Stimulated activated CD8-positive, alpha-beta memory T cell treated with anti-CD3 and anti-CD28 coated beads, Interleukin-7, amount 100 ng/mL, for 48 hours (primary cell): ENCODE measurements around the gene PGP.
A peak's percentile ranks its signal among the peaks of the same experiment; 100 is the strongest.
"Not testable (repeated sequence)": the region's sequence is repeated elsewhere in the genome, so short reads cannot be mapped to it uniquely, and the experiment has no call there.

Source experiments
- DNase-seq, 2 donors: peaks; one replicate each; pipeline ENCODE4 v3.0.0-alpha.2; 2020; ENCODE audit warnings: low read depth in 1 of 2; ENCODE audit errors: extremely low read depth in 1 of 2

The PGP gene, protein sequence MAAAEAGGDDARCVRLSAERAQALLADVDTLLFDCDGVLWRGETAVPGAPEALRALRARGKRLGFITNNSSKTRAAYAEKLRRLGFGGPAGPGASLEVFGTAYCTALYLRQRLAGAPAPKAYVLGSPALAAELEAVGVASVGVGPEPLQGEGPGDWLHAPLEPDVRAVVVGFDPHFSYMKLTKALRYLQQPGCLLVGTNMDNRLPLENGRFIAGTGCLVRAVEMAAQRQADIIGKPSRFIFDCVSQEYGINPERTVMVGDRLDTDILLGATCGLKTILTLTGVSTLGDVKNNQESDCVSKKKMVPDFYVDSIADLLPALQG

DNA sequence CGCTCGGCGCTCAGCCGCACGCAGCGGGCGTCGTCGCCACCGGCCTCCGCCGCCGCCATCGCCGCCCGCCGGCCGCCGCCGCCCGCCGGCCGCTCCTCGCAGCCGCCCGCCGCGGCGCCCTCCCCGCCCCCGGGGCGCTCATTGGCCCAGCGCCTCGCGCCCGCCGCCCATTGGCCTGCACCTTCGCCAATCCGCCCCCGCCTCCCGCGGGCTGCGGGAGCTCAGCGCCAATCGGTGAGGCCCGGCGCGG, at the start of gene PGP:
TSS of gene PGP (minus strand) at position 122 of the 250 bp plus-strand sequence. CDS start at position 59, 63 bp downstream.
- no peak for DNase-seq

DNA sequence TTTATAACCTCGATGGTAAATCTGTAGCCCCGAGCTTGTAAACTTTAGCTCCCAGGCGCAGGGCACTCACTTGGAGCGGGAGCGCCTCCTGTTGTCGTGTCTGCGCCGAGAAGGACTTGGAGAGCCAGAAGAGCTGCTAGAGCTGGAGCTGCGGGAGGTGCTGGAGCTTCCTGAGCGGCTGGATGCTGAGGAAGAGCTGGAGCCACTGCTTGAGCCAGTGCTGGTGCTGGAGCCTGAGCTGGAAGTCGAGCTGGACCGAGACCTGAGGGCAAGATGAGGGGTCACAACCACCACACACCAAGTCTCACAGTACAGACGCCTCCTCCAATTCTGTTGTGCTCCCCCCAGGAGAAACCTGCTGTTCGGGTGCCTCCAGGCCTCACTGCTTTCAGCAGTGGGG, 48.4 kb upstream of the PGP start:
- not testable (repeated sequence) for DNase-seq

DNA sequence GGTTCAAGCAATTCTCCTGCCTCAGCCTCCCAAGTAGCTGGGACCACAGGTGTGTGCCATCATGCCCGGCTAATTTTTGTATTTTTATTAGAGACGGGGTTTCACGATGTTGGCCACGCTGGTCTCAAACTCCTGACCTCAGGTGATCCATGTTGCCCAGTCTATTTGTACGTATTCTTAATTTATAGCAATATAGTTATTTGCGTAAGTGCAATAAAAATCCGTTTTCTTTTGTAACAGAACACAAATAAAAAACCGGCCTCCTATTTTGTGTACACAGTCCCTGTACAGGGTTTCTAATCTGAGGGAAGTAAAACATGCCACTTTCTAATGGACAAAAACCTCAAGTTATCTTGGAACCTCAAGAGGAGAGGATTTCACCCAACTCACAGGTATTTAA, 45.6 kb upstream of the PGP start:
- DNase-seq = no peak

DNA sequence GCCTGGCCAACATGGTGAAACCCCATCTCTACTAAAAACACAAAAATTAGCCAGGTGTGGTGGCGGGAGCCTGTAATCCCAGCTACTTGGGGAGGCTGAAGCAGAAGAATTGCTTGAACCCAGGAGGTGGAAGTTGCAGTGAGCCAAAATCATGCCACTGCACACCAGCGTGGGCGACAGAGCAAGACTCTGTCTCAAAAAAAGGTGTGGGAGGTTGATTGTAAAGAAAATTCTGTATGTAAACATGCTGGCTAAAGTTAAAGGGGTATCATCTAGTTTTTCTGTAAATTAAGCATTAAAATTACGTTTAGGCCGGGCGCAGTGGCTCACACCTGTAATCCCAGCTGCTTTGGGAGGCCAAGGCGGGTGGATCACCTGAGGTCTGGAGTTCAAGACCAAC, 43.9 kb upstream of the PGP start:
- DNase-seq = not testable (repeated sequence)

DNA sequence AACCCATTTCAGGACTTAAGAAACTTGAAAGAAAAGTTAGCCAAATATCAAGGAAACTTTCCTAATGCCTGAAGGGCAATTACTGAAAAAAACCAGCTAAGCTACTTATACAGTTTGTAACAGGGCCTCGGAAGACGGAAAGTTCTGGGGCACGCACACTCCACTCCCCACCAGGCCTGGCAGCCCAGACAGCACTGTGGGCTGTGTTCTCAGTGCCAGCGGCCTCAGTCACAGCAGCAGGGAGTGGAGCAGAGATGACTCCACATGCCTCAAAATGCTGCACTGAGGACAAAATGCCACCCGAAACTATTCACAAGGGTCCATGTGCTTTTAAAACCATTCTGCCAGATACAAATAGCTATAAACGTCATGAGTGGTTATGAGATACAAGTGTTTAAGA, 43.1 kb upstream of the PGP start:
- DNase-seq = no peak

DNA sequence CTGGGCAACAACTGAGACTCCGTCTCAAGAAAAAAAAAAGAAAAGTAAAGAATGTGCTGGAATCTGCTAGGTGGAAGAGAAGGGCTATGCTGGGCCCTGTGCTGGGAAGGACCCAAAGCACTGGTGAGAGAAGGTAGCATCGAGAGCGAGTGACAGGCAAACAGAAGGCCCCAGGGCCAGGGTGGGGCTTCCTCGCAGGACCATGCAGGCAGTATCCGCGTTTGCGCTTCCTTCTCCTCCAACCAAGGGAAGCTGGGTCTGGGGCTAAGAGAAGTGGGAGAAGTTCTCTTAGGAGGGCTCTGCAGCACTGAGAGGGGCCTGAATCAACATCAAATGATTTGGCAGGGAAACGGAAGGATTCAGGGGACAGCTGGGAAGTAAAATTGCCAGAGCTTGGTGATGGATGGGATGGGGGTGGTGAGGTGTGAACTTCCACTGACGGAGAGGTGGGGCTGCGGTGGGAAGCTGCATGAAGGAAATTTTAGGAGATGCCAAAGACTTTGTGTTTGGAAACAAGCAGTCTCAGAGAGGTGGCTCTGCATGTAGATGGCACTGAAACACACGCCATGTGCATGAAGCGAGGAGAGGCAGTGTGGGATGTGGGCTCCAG, 42.0 kb upstream of the PGP start:
- no peak for DNase-seq

DNA sequence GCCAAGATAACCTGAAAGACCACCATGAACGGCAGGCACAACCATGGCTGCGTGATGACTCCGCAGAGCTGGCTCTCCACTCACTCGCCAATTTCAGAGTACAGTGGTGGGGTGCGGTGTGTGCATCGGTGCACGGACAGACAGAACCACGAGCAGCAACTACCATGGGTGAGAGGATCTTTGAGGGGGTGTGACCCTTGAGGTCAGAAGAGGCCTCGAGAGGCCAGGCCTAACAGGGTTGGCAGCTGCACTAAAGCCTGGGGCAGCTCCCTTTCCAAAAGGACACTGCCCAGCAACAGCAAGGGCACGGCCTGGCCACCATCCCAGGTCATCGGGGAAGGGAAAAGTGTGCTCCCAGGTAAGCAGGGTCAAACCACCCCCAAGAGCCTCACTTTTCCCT, 38.7 kb upstream of the PGP start:
- no peak for DNase-seq

DNA sequence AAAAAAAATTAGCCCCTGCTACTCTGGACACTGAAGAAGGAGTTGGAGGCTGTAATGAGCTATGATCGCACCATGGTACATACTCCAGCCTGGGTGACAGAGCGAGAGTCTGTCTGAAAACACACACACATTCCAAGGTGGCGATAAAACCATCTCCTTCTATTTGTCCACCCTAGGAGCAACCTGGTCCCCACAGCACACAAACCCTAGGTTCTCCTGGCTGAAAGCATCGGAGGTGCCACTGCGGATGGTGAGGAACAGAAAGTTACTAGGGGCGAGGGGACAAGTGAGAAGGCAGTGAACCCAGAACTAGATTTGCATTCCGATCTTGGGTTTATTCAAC, 38.1 kb upstream of the PGP start:
- DNase-seq = no peak

DNA sequence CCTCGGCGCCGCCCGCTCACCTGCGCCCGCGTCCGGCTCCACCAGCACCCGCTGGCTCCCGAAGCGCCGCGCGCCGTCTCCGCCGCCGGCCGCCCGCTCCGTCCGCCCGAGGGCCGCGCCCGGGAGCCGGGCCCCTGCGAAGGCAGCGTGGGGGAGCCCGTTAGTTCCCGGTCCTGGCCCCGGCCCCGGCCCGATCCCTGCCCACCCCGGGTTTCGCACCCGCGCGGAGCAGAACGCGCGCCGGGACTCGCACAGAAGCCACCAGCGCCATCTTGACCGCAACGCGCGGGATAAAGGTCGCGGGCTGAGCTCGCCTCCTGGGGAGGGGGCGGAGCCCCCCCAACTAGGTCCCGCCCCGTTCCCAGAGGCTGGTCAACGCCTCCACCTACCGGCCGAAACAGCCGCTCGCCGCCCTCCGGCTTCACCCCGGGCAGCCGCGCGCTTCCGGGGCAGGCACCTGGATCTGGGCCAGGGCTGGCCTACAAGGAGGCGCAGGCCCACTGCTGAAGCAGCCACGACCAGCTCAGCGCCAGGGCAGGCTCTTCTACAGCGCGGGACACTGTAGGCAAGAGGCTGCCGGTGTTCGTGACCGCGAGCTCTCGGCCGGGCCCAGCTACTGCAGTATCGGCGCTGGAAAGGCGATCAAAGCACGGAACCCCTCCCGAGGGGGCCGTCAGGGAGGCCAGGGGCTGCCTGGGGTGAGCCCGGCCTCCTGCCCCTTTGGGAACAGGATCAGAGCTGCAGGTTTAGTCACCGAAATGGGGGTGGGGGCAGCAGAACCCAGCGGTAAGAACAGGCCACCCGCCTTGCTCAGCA, 36.9 kb upstream of the PGP start, which contains the start of gene ECI1:
TSS of gene ECI1 (minus strand) at position 292 of the 816 bp plus-strand sequence. CDS start at position 271, 21 bp downstream.
- DNase-seq = peak; percentile 84 to 87

DNA sequence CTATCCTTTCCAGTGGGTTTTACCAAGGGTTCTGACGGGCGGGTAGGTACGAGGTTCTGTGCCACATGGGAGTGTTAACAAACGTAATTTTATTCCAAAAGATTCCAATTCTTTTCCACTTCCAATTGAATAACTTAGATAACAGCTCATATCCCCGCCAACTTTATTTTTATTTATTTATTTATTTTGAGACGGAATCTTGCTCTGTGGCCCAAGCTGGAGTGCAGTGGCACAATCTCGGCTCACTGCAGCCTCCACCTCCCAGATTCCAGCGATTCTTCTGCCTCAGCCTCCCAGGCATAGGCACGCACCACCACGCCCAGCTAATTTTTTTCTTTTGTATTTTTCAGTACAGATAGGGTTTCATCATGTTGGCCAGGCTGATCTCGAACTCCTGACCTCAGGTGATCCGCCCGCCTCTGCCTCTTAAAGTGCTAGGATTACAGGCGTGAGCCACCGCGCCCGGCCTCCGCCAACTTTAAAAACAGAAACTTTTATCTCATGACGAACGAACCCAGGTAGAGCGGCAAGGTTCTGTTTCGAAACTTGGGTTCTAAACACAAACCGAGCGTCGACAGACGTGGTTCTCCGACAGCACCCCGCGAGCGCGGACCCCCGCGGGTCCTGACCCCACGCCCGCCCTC, 36.1 kb upstream of the PGP start:
- no peak for DNase-seq

DNA sequence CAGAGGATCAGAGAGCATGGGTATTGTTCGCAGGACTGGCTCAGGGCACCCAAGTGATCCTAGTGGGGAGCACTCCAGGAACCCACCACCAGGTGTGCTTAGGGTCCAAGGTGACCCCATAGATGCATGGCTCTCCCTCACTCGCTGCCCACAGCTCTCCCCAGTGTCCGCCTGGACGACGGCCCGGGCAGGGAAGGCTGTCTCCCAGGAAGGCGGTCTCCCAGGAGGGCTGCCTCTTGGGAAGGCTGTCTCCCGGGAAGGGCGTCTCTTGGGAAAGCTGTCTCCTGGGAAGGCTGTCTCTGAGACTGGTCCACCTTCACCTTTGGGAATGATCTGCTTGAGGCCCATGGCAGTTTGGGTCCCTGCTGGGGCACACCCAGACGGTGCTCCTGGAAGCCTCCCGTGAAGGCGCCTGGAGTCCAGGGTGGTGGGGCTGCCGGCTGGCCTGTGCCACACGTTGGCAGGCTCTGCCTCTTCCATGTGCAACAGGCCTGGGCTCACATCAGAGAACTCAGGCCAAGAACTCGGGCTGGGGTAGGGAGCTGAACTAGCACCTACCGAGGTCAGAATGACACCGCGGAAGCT, 31.8 kb upstream of the PGP start:
- DNase-seq = no peak

DNA sequence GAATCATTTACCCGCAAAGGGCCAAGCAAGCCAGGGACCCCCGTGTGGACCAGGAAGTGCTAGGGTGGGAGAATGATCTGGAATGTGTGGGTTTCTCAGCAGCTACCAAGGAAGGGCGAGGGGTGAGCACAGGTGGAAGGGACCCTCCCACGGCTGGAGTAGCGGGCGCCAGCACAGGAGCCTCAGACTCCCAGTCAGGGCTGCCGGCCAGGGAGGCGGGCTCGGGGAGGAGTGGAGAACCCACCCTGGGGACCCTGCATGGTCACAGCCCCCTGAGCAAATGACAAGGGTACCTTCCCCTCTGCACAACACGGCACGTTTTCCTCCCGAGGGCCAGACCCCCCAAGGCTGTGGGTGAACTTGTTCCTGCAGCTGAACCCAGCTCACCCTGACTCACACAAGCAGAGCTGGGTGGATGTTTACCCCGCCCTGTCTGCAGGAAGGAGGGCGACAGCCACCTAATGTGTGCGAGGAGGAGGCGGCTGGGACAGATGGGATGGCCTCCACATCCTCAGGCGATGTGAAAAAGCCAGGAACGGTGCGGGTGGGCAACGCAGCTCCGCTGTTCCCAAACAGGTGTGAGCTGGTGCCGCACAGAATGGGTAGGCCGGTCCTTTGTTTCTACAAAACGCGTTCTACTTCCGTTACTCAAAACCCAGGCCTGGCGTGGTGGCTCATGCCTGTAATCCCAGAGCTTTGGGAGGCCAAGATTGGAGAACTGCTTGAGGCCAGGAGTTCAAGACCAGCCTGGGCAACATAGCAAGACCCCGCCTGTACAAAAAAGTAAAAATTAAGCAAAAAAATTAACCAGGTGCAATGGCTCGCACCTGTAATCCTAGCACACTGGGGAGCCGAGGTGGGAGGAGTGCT, 30.5 kb upstream of the PGP start:
- DNase-seq = no peak

DNA sequence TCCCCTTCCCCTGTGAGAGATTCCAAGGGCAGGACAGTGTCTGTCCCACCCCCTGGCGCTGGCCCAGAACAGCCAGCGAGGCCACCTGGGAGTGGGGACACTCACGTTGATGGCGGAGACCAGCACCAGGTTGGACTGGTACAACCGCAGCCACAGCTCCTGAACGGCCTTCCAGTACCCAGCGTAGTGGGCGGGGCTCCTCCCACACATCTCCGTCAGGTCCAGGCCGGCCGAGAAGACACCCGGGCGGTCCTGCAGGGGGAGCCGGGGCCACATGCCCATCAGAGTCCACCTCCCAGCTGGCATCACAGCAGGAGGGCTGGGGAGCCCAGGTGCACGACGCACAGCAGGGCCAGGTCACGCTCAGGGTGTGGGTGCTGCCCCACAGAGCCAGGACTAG, 29.7 kb upstream of the PGP start:
- no peak for DNase-seq

DNA sequence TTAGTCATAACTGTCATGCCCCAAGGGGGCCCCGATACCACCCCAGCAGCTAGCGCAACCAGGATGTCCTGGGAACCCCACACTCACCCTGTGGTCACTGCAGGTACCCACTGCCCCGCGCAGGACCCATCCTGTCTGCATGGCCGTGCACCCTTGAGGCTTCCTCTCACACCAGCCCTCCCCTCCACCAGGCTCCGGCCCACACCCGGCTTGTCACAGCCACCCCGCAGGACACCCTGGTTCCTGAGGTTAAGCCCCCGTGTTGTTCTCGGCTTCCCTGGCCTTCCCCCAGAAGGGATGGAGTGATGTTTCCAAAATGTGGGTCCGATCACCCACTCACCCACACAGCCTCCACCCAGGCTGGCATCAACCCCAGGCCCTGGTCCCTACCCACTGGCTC, 29.1 kb upstream of the PGP start:
- DNase-seq = no peak

DNA sequence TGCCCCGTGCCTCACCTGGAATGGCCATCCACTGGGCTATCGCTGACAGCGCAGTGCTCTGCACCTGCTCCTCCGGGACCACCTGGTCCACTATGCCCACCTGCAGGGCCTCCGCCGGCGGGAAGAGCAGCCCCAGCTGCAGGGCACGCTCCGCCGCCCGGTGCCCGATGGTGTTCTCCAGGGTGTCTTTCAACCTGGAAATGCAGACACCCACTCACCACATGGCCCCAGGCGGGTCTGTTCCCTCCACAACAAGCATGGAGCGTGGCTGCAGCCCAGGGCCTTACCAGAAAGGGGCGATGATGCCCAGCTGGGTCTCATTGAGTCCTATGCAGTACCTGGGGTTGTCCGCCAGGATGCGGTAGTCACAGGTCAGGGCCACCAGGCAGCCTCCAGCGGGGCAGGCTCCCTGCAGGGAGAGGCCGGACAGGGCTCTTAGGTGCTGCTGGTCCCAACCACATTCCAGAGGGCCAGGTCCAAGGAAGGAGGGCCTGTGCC, 28.4 kb upstream of the PGP start:
- DNase-seq = no peak

DNA sequence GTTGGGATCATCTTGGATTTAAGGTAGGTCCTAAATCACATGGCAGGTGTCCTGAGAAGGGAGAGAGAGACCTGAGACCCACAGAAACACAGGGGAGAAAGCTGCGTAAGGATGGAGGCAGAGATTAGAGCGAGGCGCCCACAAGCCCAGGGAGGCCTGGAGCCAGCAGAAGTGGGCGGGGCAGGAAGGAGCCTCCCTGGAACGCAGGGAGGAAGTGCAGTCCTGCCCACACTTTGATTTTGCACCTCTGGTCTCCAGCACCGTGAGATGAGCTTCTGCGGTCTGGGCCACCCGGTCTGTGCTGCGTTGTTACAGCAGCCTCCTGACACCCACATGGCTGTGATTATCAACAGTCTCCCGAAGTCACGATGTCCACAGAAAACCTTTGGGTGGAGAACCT, 28.0 kb upstream of the PGP start:
- DNase-seq = no peak

DNA sequence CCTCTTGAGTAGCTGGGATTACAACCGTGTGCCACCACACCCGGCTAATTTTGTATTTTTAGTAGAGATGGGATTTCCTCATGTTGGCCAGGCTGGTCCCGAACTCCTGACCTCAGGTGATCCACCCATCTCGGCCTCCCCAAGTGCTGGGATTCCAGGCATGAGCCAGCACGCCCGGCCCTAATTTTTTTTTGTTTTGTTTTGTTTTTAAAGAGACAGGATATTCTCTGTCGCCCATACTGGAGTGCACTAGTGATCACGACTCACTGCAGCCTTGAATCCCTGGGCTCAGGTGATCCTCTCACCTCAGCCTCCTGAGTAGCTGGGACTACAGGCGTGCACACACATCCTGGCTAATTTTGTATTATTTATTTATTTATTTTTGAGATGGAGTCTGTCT, 25.7 kb upstream of the PGP start:
- DNase-seq = not testable (repeated sequence)

DNA sequence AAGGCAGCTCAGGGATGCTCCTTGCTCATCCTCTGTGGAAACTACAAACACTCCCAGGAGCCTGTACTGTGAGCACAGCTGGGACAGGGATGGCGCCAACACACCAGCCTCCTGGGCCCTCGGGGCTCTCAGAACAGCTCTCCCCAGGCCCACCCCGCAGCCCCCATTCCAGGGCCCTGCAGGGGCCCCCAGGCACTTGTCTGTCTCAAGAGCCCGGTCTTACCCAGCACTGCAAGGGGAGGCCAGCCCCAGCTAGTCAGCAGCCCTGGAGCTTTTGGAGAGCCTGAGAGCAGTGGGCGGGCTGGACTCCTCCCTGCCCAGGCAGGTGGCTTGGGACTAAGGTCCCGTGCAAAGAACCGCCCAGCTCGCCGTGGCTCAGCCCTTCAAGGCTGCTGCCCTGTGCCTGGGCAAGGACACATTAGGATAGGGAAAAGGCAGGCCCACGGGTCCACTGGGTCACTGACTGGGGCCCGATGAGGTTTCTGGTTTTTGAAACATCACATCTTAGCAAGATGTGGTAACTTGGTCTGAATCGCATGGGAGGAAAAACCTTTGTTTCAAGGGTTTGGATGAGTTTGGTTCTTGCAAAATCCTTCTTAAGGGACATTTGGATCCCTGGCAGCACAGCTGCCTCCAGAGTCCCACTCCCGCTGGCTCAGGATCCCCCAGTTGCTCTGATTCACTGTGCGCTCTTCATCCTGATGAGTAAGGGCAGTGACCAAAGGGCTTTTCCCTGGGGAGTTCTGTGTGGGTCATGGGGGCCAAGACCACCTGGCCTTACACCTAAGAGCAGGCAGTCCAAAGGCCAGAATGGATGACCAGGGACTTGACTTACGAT, 24.4 kb upstream of the PGP start:
- no peak for DNase-seq

DNA sequence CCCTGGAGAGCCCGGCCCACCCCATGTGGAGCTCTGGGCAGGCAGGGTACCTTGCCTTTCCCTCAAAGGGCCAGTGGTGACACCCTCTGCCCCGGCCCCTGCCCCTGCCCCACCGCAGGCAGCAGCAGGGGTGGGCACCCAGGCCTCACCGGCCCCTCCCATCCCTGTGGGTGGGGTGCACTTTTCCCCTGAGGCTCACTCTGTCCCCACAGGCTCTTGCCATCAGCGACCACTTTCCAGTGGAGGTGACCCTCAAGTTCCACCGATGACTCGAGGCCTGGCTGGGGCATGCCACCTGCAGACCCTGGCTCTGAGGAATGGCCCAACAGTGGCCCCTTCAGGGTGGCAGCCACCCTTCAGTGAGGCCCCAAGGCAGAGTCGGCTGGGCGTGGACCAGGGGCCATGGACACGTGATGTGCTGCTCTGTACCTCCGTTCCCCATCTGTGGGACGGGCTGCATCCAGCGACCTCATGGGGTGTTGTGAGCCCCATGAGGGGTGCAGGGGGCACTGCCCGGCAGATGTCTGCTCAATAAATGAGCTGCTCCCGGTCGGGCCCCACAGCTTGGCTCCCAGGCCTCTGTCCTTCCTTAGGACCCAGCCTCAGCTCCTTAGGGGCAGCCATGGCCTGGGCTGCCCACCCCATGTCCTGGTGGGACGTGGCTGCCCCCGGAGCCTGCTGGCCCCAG, 23.7 kb upstream of the PGP start:
- no peak for DNase-seq
